CD4-positive, alpha-beta T cell treated with Interleukin-10 for 1 hour (primary cell): ENCODE results near the gene RASGRP3.

Experiments used
- DNase-seq: peaks from one replicate; pipeline ENCODE4 v3.0.0-alpha.2; 2020

RASGRP3 gene

GRCh38 chr2:33583194-33583938 lies 106.9 kb downstream of the RASGRP3 start:
- peak; percentile 52 for DNase-seq

- DNase-seq = no peak
These were observed 110.3 kb downstream of the RASGRP3 start for GRCh38 chr2:33586766-33587165.

- DNase-seq = no peak
These were observed 111.8 kb downstream of the RASGRP3 start for GRCh38 chr2:33588232-33588631.

GRCh38 chr2:33589444-33589843 lies 113.0 kb downstream of the RASGRP3 start:
- DNase-seq = no peak

- DNase-seq = no peak
These were observed 118.9 kb downstream of the RASGRP3 start for GRCh38 chr2:33595385-33595784.

GRCh38 chr2:33597026-33597425 lies 120.6 kb downstream of the RASGRP3 start:
- no peak for DNase-seq

- peak; percentile 45 for DNase-seq
These were observed 122.2 kb downstream of the RASGRP3 start for GRCh38 chr2:33598561-33599174.

GRCh38 chr2:33599175-33599942 lies 122.9 kb downstream of the RASGRP3 start, which contains the start of gene FAM98A:
FAM98A (minus strand) TSS chr2:33599299; CDS start chr2:33599221, 78 bp downstream.
- DNase-seq = peak; percentile 100

- DNase-seq = no peak
These were observed 123.4 kb downstream of the RASGRP3 start for GRCh38 chr2:33599943-33600192.

GRCh38 chr2:33602201-33602830 lies 125.9 kb downstream of the RASGRP3 start:
- no peak for DNase-seq

- no peak for DNase-seq
These were observed 127.0 kb downstream of the RASGRP3 start for GRCh38 chr2:33603416-33603815.

GRCh38 chr2:33605056-33605455 lies 128.6 kb downstream of the RASGRP3 start:
- DNase-seq = no peak

- no peak for DNase-seq
These were observed 129.7 kb downstream of the RASGRP3 start for GRCh38 chr2:33606100-33606499.

- DNase-seq = no peak
These were observed 130.2 kb downstream of the RASGRP3 start for GRCh38 chr2:33606622-33607021.

GRCh38 chr2:33607251-33607721 lies 130.8 kb downstream of the RASGRP3 start:
- no peak for DNase-seq

- DNase-seq = no peak
These were observed 131.5 kb downstream of the RASGRP3 start for GRCh38 chr2:33607905-33608304.

GRCh38 chr2:33614190-33614589 lies 137.7 kb downstream of the RASGRP3 start:
- no peak for DNase-seq
